Activated B cell treated with CpG ODN at 0.5 μM for 24 hours (primary cell): ENCODE data around the gene AKR1D1. TPM values are rescaled to one million over a fixed set of nuclear protein-coding genes. Genes with fewer than 3 reads are reported as not detected.

Experiments
- ATAC-seq: fragments of 200-7000 bp; cut with Tn5 transposase; one replicate; pipeline ENCODE4 v1.10.0; 2021; ENCODE audit warnings: low read depth, mild to moderate bottlenecking, moderate library complexity
- CTCF ChIA-PET: fragments of 350-600 bp; sonication (Branson Sonifier 250); formaldehyde crosslinking; loops from one replicate; lab custom pipeline; 2021; ENCODE audit warnings: antibody characterized with exemption; lab: Charles Lee
- POLR2A ChIA-PET: fragments of 350-600 bp; sonication (Branson Sonifier 250); formaldehyde crosslinking; loops from one replicate; lab custom pipeline; 2021; ENCODE audit warnings: antibody characterized with exemption; lab: Charles Lee
- DNase-seq: peaks from one replicate; pipeline ENCODE4 v3.0.0; 2022
- H3K27ac Mint-ChIP-seq: one replicate; pipeline ENCODE4 v1.8.0; 2020; ENCODE audit warnings: mixed read lengths
- H3K27me3 Mint-ChIP-seq: one replicate; pipeline ENCODE4 v1.8.0; 2021; ENCODE audit warnings: mixed read lengths
- H3K36me3 Mint-ChIP-seq: one replicate; pipeline ENCODE4 v1.8.0; 2021; ENCODE audit warnings: low read depth, mixed read lengths
- H3K4me1 Mint-ChIP-seq: one replicate; pipeline ENCODE4 v1.8.0; 2021; ENCODE audit warnings: mixed read lengths
- H3K4me3 Mint-ChIP-seq: one replicate; pipeline ENCODE4 v1.8.0; 2020; ENCODE audit warnings: mild to moderate bottlenecking, mixed read lengths
- H3K9me3 Mint-ChIP-seq: one replicate; pipeline ENCODE4 v1.8.0; 2020; ENCODE audit warnings: mixed read lengths
- intact Hi-C: fragments of 100-400 bp; cut with micrococcal nuclease; formaldehyde crosslinking; loops from one replicate; pipeline ENCODE4 v1.15.1; 2024
- total RNA-seq: library from RNA; stranded (reverse); gene quantifications from 2 replicates; pipeline ENCODE4 v1.2.3, GENCODE V29; 2022
- TF ChIP-seq, protein P1 (sequence below): fragments of 200-600 bp; IDR thresholded peaks from one replicate; pipeline ENCODE4 v1.8.0; 2022; ENCODE audit warnings: antibody characterized with exemption, mild to moderate bottlenecking

AKR1D1 gene
- total RNA-seq, 1 donor from 2014 or later: not detected

DNA sequence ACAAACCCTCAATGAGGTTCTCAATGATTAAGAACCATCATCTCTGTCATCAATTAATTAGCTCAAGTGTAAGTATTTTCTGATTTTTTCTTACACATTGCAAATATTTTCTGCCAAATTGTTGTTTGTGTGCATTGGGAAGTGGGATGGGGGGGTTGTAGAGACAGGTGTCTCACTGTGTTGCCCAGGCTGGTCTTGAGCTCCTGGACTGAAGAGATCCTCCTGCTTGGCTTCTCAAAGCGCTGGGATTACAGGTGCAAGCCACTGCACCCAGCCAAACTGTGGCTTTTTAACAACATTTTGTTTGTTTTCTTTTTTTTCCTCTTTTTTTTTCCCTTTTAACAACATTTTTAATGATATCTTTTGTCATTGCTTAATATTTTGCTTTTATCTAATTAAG, 87.5 kb downstream of the AKR1D1 start:
- TF ChIP-seq, protein P1, sequence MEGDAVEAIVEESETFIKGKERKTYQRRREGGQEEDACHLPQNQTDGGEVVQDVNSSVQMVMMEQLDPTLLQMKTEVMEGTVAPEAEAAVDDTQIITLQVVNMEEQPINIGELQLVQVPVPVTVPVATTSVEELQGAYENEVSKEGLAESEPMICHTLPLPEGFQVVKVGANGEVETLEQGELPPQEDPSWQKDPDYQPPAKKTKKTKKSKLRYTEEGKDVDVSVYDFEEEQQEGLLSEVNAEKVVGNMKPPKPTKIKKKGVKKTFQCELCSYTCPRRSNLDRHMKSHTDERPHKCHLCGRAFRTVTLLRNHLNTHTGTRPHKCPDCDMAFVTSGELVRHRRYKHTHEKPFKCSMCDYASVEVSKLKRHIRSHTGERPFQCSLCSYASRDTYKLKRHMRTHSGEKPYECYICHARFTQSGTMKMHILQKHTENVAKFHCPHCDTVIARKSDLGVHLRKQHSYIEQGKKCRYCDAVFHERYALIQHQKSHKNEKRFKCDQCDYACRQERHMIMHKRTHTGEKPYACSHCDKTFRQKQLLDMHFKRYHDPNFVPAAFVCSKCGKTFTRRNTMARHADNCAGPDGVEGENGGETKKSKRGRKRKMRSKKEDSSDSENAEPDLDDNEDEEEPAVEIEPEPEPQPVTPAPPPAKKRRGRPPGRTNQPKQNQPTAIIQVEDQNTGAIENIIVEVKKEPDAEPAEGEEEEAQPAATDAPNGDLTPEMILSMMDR: no peak
- POLR2A ChIA-PET: no interaction called here
- Mint-ChIP-seq H3K9me3 (peaks cover 11% of the 10 kb centered on the region), H3K27ac (no peak overlapping the region), H3K36me3 (no peaks in the 10 kb centered on the region), H3K27me3 (peaks cover 4% of the 10 kb centered on the region), H3K4me3 (no peak overlapping the region), H3K4me1 (no peaks in the 10 kb centered on the region)
- intact Hi-C loops: no loop called here
- no peak for DNase-seq
- no peak for ATAC-seq
- CTCF ChIA-PET: no interaction called here

DNA sequence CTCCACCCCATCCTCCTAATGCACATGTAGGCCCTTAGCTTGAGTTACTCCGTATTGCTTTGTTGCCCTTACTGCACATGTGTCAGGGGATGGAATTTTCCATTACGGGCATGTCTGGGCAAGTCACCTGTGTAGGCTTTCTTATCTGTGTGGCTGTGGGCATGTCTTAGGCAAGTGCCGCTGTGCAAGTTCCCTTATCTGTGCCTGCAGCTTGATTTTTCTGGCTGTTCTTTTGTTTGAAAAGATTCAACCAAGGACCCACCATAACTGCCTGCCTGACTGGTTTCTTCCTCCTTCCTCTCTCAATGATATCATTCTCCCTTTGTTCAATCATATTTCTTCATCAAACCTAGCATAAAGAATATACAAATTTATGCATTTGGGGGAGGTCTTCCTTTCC, 88.5 kb downstream of the AKR1D1 start:
- no peaks in the 10 kb centered on the region for H3K4me1 Mint-ChIP-seq
- DNase-seq (no peak), ATAC-seq (no peak)
- peaks cover 9% of the 10 kb centered on the region for H3K27me3 Mint-ChIP-seq
- ChIA-PET CTCF (no interaction called here), POLR2A (no interaction called here)
- H3K9me3 Mint-ChIP-seq: peaks cover 11% of the 10 kb centered on the region
- TF ChIP-seq, protein P1: no peak
- H3K27ac Mint-ChIP-seq: no peak overlapping the region
- H3K36me3 Mint-ChIP-seq: no peaks in the 10 kb centered on the region
- intact Hi-C loops: no loop called here
- no peak overlapping the region for H3K4me3 Mint-ChIP-seq

DNA sequence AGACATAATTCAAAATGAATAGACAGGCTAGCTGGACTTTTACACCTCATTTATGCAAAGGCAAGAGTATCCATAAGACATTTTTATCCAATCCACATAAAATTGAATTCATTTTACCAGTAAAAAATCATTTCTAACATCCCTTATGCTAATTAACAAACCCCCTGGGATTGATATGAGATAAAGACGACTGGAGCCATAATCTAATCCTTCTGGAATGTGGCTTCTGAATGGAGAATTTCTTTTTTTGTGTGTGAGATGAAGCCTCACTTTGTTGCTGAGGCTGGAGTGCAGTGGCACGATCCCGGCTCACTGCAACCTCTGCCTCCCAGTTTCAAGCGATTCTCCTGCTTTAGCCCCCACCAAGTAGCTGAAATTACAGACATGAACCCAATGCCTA, 90.4 kb downstream of the AKR1D1 start:
- Mint-ChIP-seq H3K27me3 (peaks cover 15% of the 10 kb centered on the region), H3K4me3 (no peak overlapping the region), H3K27ac (no peak overlapping the region), H3K4me1 (no peaks in the 10 kb centered on the region), H3K9me3 (peaks cover 11% of the 10 kb centered on the region), H3K36me3 (no peaks in the 10 kb centered on the region)
- TF ChIP-seq, protein P1: no peak
- CTCF ChIA-PET: no interaction called here
- intact Hi-C loops: no loop called here
- POLR2A ChIA-PET: no interaction called here
- ATAC-seq (no peak), DNase-seq (no peak)

- intact Hi-C loops: no loop called here
- Mint-ChIP-seq H3K4me3 (no peak overlapping the region), H3K27ac (no peak overlapping the region), H3K9me3 (peaks cover 11% of the 10 kb centered on the region), H3K27me3 (peaks cover 15% of the 10 kb centered on the region), H3K4me1 (no peaks in the 10 kb centered on the region), H3K36me3 (no peaks in the 10 kb centered on the region)
- no peak for ATAC-seq
- ChIA-PET CTCF (no interaction called here), POLR2A (no interaction called here)
- TF ChIP-seq, protein P1: no peak
- DNase-seq: no peak
These were observed 91.0 kb downstream of the AKR1D1 start for GRCh38 chr7:138167222-138167621.

DNA sequence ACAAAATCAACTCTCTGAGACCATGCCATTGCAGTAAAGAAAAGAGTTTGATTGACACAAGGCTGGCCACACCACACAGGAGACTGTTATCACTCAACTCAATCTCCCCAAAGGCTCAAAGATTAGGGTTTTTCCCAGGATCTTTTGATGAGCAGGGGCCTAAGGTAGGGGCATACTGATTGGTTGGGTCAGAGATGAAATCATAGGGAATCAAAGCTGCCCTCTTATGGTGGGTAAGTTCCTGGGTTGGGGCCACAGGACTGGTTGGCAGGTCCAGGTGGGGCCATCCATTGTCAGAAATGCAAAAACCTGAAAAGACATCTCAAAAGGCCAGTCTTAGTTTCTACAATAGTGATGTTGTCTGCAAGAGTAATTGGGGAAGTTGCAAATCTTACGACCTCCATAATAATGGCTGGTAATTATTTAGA, 91.6 kb downstream of the AKR1D1 start:
- DNase-seq: no peak
- peaks cover 15% of the 10 kb centered on the region for H3K27me3 Mint-ChIP-seq
- no peak overlapping the region for H3K27ac Mint-ChIP-seq
- CTCF ChIA-PET: no interaction called here
- no peak for ATAC-seq
- intact Hi-C loops: no loop called here
- H3K36me3 Mint-ChIP-seq: no peaks in the 10 kb centered on the region
- POLR2A ChIA-PET: no interaction called here
- TF ChIP-seq, protein P1: no peak
- peaks cover 11% of the 10 kb centered on the region for H3K9me3 Mint-ChIP-seq
- no peak overlapping the region for H3K4me3 Mint-ChIP-seq
- H3K4me1 Mint-ChIP-seq: no peaks in the 10 kb centered on the region

Other genes starting within 250 kb of the AKR1D1 start
- not detected in 2 replicates for gene DGKI, start 229.5 kb upstream of the AKR1D1 start, total RNA-seq
- 16.6 and 21.7 TPM in 2 replicates for gene CREB3L2, start 74.4 kb upstream of the AKR1D1 start, total RNA-seq